Vagina (tissue), 2 donors: Measurements from ENCODE around the gene VRK3.

Source experiments
- CTCF ChIP-seq, 3 experiments: fragments of 450-650 bp in 2 of 3; fragments of 200-600 bp in 1 of 3; sonication (generic) in 1 of 3; IDR thresholded peaks; one replicate each; pipeline ENCODE4 v1.5.1; 2017 to 2019; ENCODE audit warnings: antibody characterized with exemption in 3 of 3, mild to moderate bottlenecking in 2 of 3, moderate library complexity in 2 of 3
- POLR2A ChIP-seq, 2 donors: fragments of 450-650 bp; IDR thresholded peaks; one replicate each; pipeline ENCODE4 v1.6.1; 2017; ENCODE audit warnings: antibody characterized with exemption in 2 of 2, mild to moderate bottlenecking in 2 of 2, moderate library complexity in 2 of 2
- POLR2AphosphoS5 ChIP-seq, 2 donors: sonication (generic); formaldehyde crosslinking; IDR thresholded peaks; one replicate each; pipeline ENCODE4 v1.9.0; 2017; ENCODE audit warnings: antibody characterized with exemption in 2 of 2, mild to moderate bottlenecking in 2 of 2, low read depth in 1 of 2; ENCODE audit not compliant: insufficient read depth in 1 of 2

GRCh38 chr19:50042363-50043024, 17.3 kb upstream of the VRK3 start:
- TF ChIP-seq CTCF (IDR thresholded peaks at IDR 0.05): no peak
- no peak for TF ChIP-seq POLR2AphosphoS5 (IDR thresholded peaks at IDR 0.05; ENCODE audit: insufficient read depth in 1 of 2, low read depth in 1 of 2)
- no peak for TF ChIP-seq POLR2A (IDR thresholded peaks at IDR 0.05)
